ENCODE measurements around the gene SLC46A3.

DNA sequence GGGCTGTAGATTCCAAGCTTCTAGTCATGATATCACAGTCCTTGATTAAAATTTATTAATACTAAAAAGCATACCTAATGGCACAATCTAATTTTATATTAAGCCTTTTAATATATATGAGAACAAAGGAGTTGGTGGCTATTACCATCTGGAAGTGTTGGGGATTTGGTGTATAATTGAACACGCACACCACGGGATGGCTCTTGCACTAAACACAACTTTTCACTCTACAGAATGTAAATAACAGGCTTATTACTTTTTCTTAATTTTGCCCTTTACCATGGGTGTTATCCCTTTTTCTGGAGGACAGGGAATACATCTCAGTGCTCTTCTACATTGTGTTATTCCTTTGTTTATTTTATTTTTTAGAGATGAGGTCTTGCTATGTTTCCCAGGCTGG, 38.2 kb downstream of the SLC46A3 start:
- no peak for TF ChIP-seq CTCF (IDR thresholded peaks at IDR 0.05; ENCODE audit: low read depth, low read length)
- no peak for TF ChIP-seq EZH2phosphoT487 (IDR thresholded peaks at IDR 0.05; ENCODE audit: low read depth)
